SU-DHL-6 (cell line): ENCODE measurements around the gene SLC24A3.

ENCODE experiments used
- CTCF ChIP-seq: fragments of 200-600 bp; sonication (generic); IDR thresholded peaks from one replicate; pipeline ENCODE4 v1.5.1; 2017; ENCODE audit warnings: antibody characterized with exemption, mild to moderate bottlenecking, low read length, moderate library complexity; ENCODE audit not compliant: insufficient read depth, poor library complexity, severe bottlenecking
- EZH2phosphoT487 ChIP-seq: fragments of 200-600 bp; sonication (generic), shearing (Covaris generic); conservative IDR thresholded peaks from 2 replicates; pipeline ENCODE4 v1.6.1; 2018; ENCODE audit warnings: mild to moderate bottlenecking, antibody characterized with exemption, low read length, moderate library complexity, mixed read lengths

DNA sequence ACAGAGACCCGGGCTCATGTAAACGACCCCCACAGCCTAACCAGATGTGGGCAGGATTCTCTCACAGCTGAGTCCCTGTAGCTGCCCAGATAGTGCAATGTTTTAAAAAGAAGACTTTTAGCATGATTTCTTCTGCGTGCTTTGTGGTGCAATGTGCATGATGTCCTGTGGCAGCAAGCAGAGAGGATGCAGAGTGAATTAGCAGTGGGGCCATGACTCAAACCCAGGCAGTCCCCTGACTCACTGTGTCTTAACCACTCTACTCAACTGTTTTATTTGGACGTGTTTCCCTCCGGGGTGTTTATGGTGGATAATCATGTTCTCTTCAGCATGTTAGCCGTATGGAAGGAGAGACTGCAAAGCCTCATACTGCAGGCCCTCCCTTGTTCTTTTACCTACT, 247.9 kb downstream of the SLC24A3 start:
- no peak for TF ChIP-seq CTCF
- TF ChIP-seq EZH2phosphoT487, result no peak
